Measurements from ENCODE around the gene AIRE.
"Not testable (repeated sequence)": the region's sequence is repeated elsewhere in the genome, so short reads cannot be mapped to it uniquely, and the experiment has no call there.

The AIRE gene

DNA sequence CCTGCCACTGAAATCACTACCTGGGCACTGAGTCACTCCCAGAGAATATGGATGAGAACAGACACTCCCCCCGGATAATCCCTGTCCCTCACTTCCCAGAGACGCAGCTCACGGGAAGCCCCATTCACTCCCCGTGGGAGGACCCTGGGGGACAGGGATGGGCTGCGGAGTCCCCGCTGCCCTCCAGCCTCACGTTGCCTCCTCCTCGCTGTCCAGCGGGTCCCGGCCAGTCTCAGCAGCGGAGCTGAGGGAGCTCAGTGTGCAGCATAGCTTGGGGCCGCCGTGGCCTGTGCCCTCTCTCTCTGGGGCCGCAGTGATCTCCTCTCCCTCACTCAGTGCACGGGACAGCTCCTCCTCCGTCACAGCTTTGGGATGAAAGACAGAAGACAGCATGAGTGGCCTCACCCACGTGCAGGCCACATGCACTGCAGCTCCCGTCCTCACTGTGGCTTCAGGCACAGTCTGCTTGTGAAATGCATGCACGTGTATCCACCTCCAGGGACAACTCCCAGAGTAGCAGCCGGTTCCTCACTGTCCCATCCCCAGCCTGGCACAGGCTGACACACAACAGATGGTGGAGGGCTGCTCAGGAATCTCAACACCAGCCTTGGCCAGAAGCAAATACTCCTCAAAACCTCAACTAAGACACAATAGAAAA, 46.1 kb downstream of the AIRE start:
- Mint-ChIP-seq H3K36me3 (no peaks in the 10 kb centered on the region), H3K9me3 (no peaks in the 10 kb centered on the region), H3K4me3 (no peak overlapping the region), H3K27ac (peak overlapping the region; percentile 39), H3K4me1 (no peaks in the 10 kb centered on the region), H3K27me3 (no peaks in the 10 kb centered on the region)

DNA sequence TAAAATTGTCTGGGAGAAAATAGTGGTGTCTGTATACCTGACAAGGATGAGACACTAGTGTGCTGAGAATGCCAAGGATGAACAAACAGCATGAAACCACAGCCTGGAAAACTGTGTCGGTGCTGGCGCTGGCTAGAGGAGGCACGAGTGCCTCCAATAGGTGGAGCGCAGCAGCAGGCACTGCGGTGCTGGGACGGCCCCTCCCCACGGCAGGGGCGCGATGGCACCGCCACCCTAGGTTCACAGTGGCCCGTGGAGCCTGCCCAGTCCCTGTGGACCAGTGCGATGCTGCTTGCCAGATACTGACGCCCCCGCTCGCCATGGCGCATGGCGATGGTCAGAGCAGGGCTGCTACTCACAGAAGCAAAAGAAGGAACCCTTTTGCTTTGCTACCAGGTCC, 46.7 kb downstream of the AIRE start:
- Mint-ChIP-seq H3K4me3 (no peak overlapping the region), H3K36me3 (no peaks in the 10 kb centered on the region), H3K27me3 (no peaks in the 10 kb centered on the region), H3K27ac (no peak overlapping the region), H3K4me1 (peaks cover 2% of the 10 kb centered on the region), H3K9me3 (no peaks in the 10 kb centered on the region)

DNA sequence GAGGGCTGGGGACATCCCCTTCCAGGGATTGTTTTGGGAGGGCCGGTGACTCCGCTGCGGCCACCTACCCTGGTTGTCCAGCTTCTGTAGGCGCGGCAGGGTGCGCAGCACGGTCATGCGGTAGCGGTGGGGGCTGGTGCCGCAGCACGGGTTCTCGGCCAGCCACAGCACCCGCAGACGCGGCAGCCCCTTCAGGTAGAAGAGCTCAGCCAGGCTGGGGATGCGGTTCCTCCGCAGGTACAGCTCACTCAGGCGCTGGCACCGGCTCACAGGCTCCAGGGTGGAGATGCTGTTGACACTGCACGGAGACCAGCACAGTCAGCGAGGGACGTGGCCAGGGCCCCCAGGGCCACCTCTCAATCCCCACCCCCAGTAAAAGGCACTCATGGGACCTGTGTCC, 47.3 kb downstream of the AIRE start:
- no peaks in the 10 kb centered on the region for H3K27me3 Mint-ChIP-seq
- peaks cover 8% of the 10 kb centered on the region for H3K4me1 Mint-ChIP-seq
- H3K36me3 Mint-ChIP-seq = no peaks in the 10 kb centered on the region
- H3K9me3 Mint-ChIP-seq = no peaks in the 10 kb centered on the region
- H3K27ac Mint-ChIP-seq = no peak overlapping the region
- H3K4me3 Mint-ChIP-seq = no peak overlapping the region

DNA sequence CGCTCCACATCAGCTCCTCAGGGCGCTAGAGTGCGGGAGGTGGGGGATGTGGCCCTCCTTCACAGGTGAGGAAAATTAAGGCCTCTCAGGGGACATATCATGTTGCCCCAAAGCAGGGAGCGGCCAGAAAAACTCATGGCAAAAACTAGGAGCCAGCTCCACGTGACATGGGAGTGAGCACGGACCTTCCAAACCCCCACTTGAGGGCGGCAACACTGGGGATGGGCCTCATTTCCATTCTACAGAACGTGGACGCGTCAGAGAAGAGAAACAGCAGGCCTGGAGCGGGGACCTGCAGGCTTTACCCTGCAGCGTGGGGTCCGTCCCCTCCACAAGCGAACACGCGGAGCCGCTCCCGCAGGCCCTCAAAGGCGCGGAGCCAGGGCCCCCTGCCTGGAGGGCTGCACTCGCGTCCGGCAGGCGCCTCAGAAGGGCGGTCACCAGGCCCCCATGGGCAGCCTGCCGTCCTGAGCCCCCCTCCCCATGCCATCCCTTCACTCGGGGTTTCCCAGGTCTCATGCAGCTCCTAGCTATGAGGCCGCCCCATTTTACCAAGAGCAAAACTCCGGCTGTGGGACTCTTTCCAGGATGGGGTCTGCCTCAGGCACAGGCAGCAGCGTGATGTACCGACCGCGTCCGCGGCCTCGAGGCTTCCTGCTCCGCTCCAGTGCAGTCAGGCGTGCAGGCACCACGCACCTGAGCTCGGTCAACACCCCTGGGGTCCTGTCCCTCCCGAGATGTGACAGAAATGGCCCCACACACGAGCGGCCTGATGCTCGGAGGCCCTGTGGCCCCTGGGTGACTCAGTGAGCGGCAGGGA, 48.0 kb downstream of the AIRE start:
- Mint-ChIP-seq H3K36me3 (no peaks in the 10 kb centered on the region), H3K4me1 (peaks cover 8% of the 10 kb centered on the region), H3K27me3 (no peaks in the 10 kb centered on the region), H3K4me3 (no peak overlapping the region), H3K9me3 (no peaks in the 10 kb centered on the region), H3K27ac (no peak overlapping the region)

DNA sequence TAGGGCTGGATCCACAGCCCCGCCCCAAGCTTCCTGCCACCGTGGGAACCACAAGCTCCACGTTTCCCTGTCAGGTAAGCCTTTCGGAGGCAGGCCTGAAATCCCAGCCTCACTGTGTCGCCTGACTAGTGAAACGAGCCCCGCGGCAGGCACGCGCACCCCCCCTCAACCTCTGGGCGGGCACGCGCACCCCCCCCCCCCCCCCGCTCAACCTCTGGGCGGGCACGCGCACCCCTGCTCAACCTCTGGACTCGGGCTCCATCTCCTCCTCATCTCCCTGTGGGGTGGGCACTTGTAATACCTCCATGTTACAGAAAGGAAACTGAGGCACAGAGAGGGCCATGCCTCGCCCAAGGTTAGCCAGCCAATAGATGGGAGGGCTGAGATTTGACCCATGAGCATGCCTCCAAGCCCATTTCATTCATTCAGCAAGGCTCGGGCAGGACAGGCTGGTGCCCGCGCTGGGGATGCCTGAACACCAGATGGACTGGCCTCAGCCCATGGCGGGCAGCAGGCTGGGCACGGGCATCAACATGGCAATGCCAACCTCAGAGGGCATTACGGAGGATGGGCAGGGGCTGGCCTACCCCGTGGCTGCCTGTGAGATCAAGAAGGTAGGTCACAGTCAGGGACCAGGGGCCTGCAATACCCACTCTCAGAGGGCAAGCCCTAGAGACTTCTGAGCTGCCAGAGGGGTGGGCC, 48.8 kb downstream of the AIRE start:
- H3K27ac Mint-ChIP-seq = no peak overlapping the region
- H3K27me3 Mint-ChIP-seq = no peaks in the 10 kb centered on the region
- no peak overlapping the region for H3K4me3 Mint-ChIP-seq
- H3K4me1 Mint-ChIP-seq = peaks cover 10% of the 10 kb centered on the region
- no peaks in the 10 kb centered on the region for H3K36me3 Mint-ChIP-seq
- no peaks in the 10 kb centered on the region for H3K9me3 Mint-ChIP-seq

DNA sequence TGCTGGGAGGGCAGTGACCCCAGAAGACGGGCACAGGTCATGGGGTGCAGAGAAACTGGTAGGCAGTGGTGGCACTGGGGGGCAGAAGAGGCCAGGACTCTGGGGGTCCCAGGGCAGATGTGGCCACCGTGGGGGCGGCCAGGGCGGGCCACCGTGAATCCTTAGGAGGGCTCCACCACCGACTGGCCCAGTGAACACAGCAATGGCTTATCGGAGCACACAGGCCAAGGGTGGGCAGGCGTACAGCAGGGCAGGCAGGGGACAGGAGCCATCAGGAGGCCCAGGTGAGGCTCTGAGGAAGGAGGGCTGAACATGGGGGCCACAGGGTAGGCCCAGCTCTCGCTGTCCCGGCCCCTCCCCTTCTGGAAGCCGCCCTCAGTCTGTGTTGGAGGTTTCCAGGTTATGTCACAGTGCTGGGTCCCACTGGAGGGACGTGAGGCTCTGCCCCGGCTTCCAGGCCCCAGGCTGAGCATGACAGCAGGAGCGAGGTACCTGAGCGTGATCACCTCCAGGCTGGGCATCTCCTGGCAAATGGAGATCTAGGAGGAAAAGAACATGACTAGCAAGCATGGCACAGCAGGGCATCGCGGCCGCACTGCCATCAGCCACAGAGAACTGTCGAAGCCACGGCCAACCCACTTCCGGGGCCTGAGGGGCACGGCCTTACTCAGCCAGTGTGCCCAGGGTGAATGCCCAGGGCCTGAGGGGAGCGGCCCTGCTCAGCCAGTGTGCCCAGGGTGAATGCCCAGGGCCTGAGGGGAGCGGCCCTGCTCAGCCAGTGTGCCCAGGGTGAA, 49.8 kb downstream of the AIRE start:
- Mint-ChIP-seq H3K4me1 (peaks cover 20% of the 10 kb centered on the region), H3K4me3 (no peak overlapping the region), H3K36me3 (no peaks in the 10 kb centered on the region), H3K27me3 (no peaks in the 10 kb centered on the region), H3K9me3 (no peaks in the 10 kb centered on the region), H3K27ac (no peak overlapping the region)

DNA sequence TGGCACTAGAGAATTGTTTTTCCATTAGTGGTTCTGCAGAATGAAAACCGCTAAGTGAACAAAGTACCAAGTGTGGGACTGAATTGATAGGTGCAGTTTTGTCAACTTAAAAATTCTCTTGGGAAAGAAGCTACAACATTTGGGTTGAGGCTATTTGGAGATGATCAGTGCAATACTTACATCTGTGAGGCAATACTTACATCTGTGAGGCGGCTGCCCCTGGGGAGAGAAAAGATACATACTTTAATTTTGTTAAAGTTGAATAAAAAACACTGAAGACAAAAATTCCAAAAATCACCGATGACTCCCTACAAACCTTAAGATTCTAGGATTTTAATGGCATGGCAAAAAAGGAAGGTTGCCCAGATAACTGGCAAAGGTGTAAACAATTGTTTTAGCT, 51.8 kb downstream of the AIRE start:
- no peaks in the 10 kb centered on the region for H3K36me3 Mint-ChIP-seq
- H3K27ac Mint-ChIP-seq = peak overlapping the region; percentile 76
- H3K4me1 Mint-ChIP-seq = peaks cover 27% of the 10 kb centered on the region
- H3K27me3 Mint-ChIP-seq = no peaks in the 10 kb centered on the region
- no peaks in the 10 kb centered on the region for H3K9me3 Mint-ChIP-seq
- H3K4me3 Mint-ChIP-seq = peak overlapping the region; percentile 43

DNA sequence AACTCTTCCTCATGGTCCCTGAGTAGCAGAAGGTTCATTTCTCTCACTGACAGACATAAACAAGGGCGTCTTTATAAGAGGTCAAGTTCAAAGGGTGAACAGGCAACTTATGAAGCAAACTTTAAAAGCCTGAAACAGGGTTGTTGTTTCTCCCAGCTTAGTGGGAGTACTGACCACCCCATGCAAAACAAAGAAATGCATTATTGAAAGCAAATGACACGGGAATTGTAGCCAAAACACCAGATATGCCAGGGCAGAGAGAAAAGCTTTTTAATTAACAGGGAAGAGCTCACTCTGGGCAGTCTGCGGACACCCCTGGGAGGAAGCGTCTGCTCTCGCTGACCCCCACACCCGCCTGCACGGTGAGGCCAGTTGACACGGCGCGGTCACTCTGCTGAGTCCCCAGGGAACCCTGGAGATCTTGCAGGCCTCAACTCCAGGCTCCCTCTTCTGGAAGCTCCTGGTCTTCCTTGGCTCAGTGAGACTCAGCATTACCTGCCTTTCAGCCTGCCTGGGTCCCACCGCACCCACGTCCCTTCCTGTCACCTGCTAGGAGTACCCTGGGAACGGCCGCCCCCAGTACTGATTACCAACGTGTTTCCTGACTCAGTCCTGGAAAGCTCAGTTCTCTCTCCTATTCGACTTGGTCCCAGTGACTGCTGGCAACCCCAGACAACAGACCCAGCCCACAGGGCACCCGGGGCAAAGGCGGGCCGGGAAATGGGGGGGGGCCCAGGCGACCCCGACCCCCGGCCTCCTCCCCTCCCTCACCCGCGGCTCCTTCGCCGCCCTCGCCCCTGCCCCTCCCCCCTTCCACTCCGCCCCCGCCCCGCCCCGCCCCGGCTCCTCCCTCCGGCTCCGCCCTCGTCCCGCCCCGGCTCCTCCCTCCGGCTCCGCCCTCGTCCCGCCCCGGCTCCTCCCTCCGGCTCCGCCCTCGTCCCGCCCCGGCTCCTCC, 52.5 kb downstream of the AIRE start:
- Mint-ChIP-seq H3K27me3 (no peaks in the 10 kb centered on the region), H3K27ac (peak overlapping the region; percentile 76), H3K4me1 (peaks cover 27% of the 10 kb centered on the region), H3K36me3 (no peaks in the 10 kb centered on the region), H3K9me3 (no peaks in the 10 kb centered on the region), H3K4me3 (peak overlapping the region; percentile 43)

DNA sequence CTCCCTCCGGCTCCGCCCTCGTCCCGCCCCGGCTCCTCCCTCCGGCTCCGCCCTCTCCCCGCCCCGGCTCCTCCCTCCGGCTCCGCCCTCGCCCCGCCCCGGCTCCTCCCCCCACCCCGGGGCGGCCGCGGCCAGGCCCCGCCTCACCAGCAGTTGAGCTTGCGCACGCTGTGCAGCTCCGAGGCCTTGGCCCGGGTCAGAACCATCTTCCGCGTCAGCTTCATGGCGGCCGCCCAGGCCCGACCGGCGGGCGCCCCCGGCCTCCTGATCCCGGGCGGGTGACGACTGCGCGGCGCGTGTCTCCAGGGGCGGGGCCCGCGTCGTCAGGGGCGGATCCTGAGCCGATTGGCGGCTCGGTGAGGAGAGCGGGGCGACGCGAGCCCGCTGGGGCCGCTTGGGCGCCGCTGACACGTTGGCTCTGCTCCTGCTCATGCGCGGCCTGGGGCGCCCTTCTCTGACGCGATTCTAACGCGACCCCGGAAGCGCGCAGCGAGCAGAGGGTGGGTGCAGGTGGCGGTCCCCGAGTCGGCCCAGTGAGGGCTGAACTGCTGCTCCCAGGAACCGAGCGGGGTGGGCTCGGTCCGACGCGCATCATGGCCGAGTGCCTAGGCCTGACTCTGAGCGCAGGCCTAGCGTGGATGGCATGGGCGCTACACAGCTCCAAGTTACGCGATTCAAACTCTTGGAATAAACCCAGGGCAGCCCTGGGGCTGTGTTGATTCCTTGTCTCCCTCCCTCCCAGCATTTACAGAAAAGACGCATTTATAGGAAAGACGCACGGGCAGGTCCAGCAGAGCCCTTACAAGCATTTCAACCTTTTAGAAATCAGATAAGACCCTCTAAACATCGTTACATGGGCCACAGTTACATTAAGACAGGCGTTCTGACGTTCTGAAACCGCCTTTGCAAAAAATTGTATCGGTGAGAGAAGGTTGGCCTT, 53.6 kb downstream of the AIRE start, which contains the start of gene CFAP410:
TSS of gene CFAP410 (minus strand) at position 420 of the 940 bp plus-strand sequence. CDS start at position 224, 196 bp downstream.
- H3K27ac Mint-ChIP-seq = peak within 1 kb of the TSS; percentile 97
- H3K4me1 Mint-ChIP-seq = peaks cover 27% of the 10 kb centered on the region
- no peaks in the 10 kb centered on the region for H3K36me3 Mint-ChIP-seq
- no peaks in the 10 kb centered on the region for H3K9me3 Mint-ChIP-seq
- peak within 1 kb of the TSS; percentile 98 for H3K4me3 Mint-ChIP-seq
- H3K27me3 Mint-ChIP-seq = no peaks in the 10 kb centered on the region

DNA sequence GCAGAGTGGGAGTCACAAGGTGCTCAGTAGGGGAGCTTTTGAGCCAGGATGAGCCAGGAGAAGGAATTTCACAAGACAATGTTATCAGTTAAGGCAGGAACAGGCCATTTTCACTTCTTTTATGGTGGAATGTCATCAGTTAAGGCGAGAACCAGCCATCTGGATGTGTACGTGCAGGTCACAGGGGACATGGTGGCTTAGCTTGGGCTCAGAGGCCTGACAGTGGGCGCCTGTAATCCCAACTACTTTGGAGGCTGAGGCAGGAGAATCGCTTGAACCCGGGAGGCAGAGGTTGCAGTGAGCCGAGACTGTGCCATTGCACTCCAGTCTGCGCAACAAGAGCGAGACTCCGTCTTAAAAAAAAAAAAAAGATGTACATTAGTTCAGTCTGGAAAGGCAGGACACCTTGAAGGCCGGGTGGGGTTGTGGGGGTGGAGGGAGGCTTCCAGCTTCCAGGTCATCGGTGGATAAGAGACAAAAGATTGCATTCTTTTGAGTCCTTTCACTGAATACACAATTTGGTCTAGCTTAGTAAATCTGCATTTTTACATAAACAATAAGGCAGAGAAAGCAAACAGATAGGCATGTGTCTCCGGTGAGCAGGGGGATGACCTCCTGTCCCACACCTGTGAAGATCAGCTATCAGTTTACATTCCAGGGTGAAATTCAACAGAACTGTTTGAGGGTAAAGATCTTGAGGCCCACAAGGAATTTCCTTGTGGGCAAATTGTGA, 56.2 kb downstream of the AIRE start:
- H3K27me3 Mint-ChIP-seq, H3K4me3 Mint-ChIP-seq, H3K9me3 Mint-ChIP-seq, H3K36me3 Mint-ChIP-seq: not testable (repeated sequence)
- peaks cover 27% of the 10 kb centered on the region for H3K4me1 Mint-ChIP-seq
- H3K27ac Mint-ChIP-seq = peak overlapping the region; percentile 46

DNA sequence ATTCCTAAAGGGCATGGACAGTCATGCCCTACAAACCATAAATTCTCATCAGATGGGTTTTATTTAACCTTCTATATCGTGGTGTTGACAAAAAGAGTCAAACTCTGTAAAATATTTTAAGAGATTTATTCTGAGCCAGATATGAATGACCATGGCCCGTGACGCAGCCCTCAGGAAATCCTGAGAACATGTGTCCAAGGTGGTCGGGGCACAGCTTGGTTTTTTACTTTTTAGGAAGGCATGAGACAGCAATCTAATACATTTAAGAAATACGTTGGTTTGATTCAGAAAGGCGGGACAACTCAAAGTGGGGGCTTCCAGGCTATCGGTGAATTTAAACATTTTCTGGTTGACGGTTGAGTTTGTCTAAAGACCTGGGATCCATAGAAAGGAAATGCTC, 57.3 kb downstream of the AIRE start:
- not testable (repeated sequence) for H3K36me3 Mint-ChIP-seq, H3K27ac Mint-ChIP-seq, H3K9me3 Mint-ChIP-seq, H3K27me3 Mint-ChIP-seq, H3K4me3 Mint-ChIP-seq
- H3K4me1 Mint-ChIP-seq = peaks cover 19% of the 10 kb centered on the region

DNA sequence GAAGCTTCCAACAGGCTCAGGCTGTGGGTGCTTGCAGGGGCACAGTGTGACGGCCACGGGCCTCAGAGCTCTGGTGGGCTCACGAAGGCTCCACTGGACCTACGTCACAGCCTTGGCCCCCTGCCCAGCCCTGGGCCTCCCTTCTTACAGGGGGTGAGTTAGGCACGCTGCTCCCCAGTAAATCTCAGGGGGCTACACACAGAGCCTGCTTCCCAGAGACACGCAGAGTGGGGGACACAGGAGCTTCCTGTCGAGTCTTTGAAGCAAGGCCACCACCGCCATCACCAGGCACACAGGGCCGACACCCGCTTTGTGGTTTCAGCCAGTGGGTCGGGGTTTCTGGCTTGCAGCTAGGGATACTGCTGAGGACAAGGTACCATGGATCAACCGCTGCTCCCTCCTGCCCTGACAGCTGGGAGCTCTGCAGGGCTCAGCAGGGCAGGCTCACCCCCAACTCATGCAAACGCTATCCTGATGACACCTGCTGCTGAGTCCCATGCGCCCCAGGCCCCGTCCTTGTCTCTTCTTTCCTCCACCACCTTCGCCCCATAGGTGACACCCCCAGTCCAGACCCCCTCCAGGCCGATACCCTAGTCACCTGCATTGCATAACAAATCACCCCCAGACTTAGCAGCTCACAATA, 59.0 kb downstream of the AIRE start:
- Mint-ChIP-seq H3K4me3 (no peak overlapping the region), H3K9me3 (no peaks in the 10 kb centered on the region), H3K36me3 (no peaks in the 10 kb centered on the region), H3K4me1 (peaks cover 14% of the 10 kb centered on the region), H3K27me3 (peaks cover 3% of the 10 kb centered on the region), H3K27ac (no peak overlapping the region)

DNA sequence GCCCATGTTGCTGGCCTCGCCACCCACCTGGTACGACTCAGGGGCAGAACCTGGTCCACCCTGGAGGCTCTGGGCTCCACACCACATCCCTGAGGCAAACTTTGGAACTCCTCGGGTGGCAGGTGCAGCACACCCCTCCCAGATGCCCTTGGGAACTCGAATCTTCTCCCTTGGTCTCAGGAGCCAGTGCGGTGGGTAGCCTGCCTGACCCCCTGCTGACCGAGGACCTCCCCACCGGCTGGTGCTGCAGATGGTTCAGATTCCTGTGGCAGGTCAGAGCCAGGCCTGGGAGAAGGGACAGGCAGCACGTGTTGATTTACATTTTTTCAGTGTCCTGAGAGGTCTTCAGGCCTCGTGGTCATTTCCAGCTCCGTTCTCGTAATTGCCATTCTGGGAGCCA, 59.8 kb downstream of the AIRE start:
- Mint-ChIP-seq H3K4me3 (no peak overlapping the region), H3K4me1 (peaks cover 6% of the 10 kb centered on the region), H3K36me3 (no peaks in the 10 kb centered on the region)

More for the DNA sequence above, 59.8 kb downstream of the AIRE start:
- Mint-ChIP-seq H3K27me3 (peaks cover 3% of the 10 kb centered on the region), H3K9me3 (no peaks in the 10 kb centered on the region), H3K27ac (no peak overlapping the region)

All from activated naive CD4-positive, alpha-beta T cell treated with anti-CD3 and anti-CD28 coated beads, Interleukin-2, amount 50 U/mL, for 24 hours (primary cell).